Esophagus muscularis mucosa (tissue), 3 donors: ENCODE data around the gene MDK.

ENCODE experiments used
- CTCF ChIP-seq, 3 experiments: fragments of 200-600 bp in 2 of 3; fragments of 450-650 bp in 1 of 3; sonication (generic) in 2 of 3; IDR thresholded peaks; one replicate each; pipeline ENCODE4 v1.5.1; 2017 to 2019; ENCODE audit warnings: antibody characterized with exemption in 3 of 3, mild to moderate bottlenecking in 2 of 3, moderate library complexity in 1 of 3
- POLR2AphosphoS5 ChIP-seq, 2 donors: sonication (generic); formaldehyde crosslinking; IDR thresholded peaks; one replicate each; pipeline ENCODE4 v1.6.1; 2017; ENCODE audit warnings: antibody characterized with exemption in 2 of 2

- TF ChIP-seq CTCF (IDR thresholded peaks at IDR 0.05) (no peak), POLR2AphosphoS5 (IDR thresholded peaks at IDR 0.05) (no peak)
Measured at GRCh38 chr11:46383974-46384701, 2.7 kb downstream of the MDK start.
